Activated CD4-positive, alpha-beta T cell treated with anti-CD3 and anti-CD28 coated beads for 4 hours (primary cell): ENCODE data around the gene RACGAP1.

ENCODE experiments used
- DNase-seq, 2 donors: peaks; one replicate each; pipeline ENCODE4 v3.0.0-alpha.2; 2020

The RACGAP1 gene

DNA sequence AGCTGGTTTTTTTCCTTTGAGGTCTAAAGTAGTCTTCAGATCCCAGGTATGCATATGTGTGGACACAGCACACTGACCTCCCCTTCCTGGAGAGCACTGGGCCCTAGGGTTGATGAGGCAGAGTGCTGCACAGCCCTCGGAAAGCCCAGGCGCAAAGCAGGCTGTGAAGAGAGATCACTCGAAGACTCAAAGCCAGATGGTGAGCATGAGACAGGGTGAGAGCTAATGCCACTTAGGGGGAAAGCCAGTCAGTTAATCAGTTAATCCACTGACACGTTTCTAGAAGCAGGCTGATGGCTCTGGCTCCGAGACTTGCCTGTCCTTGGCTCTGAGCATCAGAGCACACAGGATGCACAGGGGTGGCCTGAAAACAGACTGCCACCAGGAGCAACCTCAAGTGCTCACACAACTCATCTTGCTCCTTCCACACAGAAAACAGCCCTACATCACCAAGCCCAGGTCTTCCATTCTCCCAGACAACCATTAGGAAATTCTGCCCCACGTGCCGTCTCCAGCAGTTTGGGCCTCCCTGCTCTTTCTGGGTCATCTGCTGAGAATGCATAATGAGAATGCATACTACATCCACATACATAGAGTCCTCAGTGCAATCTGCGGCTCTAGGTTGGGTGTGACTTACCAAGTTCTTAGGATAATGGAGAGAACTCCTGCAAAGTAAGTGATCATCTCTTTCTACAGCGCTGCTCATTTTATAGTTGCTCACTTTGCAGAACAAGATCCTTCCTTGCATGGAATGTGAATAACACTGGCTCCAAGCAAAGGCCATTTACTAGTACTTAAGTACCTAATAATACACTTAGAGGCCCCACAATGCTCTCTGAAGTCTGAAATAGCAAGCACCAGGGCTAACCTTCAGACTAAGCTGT, 40.6 kb downstream of the RACGAP1 start:
- no peak for DNase-seq

DNA sequence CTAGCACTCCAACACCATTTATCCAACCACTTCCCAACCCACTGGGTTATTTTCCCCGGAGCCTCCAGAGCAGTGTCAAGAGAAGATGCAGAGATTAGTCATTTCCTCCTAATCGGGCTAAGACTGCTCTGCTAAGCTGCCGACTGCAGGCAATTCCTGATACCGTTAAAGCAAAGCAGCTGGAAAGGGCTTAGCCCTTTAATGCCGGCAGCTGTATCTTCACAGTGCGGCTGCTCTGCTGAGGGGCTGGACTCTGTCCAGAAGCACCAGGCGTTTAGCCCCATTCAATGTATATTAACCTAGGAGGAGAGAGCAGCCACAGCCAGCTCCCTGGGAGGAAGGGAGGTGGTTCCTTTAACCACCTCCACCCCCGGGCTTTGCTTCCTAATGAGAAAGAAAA, 41.4 kb downstream of the RACGAP1 start:
- DNase-seq: no peak

DNA sequence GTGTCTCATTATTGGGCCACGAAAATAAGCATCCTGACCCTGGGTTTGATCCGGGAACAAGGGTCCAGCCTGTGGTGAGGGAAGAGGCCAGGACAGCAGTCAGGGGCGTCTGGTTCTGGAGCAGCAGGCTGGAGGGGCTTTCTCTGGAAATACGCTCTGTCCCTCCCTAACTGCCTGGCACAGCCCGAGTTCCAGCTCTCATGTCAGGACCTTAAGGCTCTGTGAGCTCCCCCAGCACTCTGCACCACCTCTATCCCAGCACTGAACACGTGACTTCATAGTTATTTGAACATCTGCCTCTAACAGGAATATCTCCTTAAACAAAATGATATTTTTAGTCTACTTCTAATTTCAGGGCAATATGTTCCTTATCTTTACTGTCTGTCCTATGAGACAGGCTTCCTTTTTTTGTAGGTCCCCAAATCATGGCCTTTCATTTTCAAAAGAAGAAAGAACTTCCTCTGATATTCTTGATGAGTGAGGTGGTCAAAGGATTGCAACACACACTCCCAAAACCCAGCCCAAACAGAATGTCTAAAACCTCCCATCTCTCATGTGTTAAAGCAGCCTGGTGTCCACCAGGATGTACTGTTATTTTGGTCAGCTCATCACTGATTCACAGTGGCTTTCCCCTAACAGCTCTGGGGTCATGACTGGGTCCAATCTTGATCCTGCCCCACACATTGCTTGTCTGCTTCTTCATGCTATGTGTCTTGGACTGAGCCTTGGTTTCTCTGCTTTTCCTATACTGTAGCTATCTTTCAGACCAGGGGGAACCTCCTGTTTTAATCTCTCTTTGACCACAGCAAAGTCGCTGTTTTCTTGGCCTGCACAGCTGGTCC, 42.8 kb downstream of the RACGAP1 start:
- no peak for DNase-seq

DNA sequence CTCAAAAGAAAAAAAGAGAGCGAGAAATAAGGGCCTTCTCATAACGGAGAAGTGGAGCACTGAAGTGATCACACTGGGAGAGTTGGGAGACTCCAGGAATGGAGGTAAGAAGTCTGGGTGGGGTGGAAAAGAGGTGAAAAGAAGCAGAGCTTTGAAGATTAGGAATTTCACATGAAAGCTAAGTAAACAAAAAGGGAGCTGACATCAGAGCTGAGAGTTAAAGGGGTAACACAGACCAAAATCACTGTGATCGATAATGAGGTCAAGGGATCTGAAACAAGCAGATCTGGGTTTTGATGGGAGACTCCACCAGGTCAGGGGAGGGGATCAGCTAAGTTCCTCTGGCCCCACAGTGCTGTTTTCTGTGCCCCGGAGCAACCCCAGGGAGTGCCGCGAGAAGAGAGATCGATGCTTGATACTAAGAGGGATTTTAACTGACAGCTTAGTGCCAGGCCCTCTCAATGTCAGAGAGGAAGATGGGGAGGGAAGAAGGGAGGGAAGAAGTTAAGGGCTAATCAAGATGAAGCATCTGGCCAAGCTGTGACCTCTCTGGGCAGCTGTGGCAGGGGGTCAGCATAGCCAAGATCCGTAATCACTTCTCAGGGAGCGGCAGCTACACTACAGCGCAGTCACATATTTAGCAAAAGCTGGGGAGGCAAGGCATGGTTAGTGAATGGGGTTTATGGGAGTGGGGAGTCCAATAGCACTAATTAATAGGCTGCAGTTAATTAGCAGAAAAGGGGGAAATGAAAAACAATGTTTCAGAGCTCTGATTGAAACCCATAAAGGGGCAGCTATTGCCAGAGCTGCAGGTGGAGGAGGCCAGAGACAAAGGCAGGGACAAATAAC, 44.6 kb downstream of the RACGAP1 start:
- no peak for DNase-seq

DNA sequence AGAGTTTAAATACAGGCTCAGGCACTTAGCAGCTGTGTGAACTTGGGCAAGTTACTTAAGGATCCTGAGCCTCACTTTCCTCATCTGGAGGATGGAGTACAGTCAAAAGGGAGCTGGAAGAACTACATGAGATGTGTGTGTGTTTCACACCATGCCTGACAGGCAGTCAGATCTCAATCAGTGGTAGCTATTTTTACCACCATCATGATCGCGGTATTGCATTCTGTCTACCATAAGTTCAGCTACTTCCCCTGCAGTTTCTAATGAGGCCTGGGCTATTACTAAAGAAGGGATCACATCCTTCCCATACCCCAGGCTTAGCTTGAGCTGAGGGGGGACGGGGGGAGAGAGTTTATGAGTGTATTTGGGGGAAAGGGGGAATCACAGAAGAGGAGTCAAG, 45.5 kb downstream of the RACGAP1 start:
- no peak for DNase-seq

DNA sequence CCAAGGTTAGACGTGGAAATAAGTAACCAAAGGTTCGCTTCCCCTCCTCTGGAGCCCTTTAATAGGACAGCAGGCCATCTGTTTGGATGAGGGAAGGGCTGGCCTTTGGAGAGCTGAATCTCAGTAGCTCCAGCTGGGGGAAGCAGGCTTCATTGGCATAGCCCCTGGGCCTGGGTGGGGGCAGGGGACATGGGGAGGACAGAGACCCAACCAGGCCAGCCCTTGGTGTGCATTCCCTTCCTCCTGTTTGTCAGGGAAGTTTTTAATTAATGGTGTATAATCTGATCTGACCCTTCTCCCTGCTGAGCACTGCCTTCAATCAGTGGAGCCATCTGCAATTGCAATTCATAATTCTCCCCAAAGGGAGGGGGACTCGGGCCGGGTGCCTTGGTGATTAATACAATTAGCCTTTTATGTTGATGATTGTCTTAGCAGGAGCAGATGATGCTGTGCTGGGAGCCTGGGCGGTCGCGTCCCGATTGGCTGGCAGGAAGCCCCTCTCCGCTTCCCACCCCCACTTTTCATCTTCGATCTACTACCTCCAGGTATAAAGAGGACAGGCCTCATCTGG, 46.2 kb downstream of the RACGAP1 start:
- DNase-seq: no peak

DNA sequence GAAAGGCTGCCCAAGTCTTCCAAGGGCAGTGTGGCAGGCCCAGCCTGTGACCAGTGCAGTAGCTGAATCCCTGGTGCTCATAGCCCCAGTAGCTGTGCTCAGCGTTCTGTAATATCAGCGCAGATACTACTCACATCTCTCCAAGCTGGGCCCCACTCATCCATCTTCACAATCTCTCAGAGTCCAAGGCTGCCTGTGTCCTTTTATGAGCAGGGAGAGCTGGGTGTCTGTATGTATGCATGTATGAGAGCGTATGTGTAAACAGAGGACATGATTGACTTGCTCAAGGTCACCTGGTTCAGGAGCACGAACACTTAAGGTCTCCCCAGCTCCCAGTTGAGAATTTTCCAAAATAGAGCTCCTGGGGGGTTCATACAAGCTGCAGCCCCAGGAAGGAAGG, 47.2 kb downstream of the RACGAP1 start:
- DNase-seq: no peak

DNA sequence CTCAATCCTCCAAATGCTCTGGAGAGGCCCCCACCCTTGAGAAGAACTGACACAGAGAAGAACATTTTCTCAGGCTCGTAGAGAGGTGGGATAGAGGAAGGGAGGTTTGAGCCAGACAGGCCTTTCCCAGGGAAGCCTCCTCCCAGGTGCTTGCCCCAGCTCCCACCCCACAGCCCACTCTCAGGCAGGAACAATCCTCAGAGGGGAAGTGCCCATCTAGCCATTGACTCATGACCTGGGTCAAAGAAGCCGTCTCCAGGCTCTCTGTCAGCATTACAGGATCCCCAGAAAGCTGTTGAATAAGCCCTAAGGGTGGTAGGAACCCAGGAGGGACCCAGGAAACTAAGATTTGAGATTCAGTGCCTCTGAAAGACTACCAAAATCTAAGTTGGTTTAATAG, 48.7 kb downstream of the RACGAP1 start:
- DNase-seq: no peak

DNA sequence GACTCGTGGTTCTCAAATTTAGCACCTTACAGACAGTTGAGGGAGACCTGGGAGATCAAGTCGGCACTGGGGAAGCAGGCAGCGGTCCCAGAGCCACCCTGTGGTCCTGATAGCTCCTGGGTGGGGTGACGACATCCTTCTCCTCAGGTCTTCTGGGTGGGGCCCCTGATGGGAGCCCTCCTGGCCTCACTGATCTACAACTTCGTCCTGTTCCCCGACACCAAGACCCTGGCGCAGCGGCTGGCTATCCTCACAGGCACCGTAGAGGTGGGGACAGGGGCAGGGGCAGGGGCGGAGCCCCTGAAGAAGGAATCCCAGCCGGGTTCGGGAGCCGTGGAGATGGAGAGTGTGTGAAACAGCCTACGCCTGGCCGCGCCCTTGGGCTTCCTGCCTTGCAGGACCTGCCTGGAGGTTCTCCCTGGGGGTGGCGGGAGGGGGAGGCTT, 50.0 kb downstream of the RACGAP1 start:
- no peak for DNase-seq

DNA sequence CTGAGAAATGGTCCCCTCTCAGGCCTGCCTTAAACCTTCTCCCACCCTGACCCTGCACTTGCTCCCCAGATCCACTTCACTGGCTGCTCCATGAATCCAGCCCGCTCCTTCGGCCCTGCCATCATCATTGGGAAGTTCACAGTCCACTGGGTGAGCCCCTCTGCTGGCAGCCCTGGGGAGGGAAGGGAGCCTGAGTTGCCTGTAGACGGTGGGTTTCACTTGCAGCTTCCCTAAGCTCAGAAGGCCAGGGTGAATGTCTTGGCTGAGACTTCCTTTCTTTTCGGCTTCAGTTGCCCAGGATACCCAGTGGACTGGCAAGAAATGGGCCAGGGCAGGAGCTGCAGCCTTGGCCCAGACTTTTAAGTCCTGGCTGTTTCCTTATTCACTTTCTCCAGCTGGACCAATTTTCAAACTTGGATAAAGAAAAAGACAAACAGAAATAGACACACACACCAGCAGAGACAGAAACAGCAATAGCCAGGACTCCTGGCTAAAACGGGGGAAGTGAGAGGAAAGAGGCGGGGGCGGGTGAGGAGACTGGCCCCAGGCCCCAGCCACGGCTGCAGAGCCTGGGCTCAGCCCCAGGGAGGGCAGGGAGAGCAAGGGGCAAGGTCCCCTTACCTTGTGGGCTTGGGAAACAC, 50.5 kb downstream of the RACGAP1 start:
- DNase-seq: no peak

DNA sequence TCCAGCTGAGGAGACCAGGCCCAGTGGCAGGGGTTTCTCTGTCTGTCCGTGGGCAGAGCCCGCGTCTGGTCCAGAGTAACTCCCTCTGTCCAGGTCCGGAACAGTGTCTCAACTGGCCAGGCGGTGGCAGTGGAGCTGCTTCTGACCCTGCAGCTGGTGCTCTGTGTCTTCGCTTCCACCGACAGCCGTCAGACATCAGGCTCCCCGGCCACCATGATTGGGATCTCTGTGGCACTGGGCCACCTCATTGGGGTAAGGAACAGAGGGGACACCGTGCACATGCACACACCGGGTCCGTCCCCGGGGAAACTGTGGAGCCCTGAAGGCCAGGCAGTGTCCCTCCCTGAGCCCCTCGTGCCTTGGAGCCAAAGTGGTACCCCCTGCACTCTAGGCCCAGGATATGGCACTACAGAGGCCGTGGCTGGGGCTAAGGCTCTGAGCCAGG, 51.0 kb downstream of the RACGAP1 start:
- no peak for DNase-seq

DNA sequence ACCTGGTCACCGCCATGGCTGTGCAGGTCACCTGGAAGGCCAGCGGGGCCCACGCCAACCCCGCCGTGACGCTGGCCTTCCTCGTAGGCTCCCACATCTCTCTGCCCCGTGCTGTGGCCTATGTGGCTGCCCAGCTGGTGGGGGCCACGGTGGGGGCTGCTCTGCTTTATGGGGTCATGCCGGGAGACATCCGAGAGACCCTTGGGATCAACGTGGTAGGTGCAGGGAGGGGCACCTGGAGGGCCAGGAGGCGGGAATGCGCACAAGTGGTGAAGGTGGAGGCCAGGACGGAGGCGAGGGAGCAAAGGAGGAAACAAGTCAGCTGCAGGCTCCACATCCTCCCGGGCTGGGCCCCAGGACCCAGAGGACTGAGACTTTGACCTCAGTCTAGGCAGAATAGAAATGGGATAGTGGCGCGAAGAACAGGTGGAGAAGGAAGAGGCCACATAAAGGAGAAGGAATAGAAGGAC, 51.9 kb downstream of the RACGAP1 start:
- DNase-seq: no peak

DNA sequence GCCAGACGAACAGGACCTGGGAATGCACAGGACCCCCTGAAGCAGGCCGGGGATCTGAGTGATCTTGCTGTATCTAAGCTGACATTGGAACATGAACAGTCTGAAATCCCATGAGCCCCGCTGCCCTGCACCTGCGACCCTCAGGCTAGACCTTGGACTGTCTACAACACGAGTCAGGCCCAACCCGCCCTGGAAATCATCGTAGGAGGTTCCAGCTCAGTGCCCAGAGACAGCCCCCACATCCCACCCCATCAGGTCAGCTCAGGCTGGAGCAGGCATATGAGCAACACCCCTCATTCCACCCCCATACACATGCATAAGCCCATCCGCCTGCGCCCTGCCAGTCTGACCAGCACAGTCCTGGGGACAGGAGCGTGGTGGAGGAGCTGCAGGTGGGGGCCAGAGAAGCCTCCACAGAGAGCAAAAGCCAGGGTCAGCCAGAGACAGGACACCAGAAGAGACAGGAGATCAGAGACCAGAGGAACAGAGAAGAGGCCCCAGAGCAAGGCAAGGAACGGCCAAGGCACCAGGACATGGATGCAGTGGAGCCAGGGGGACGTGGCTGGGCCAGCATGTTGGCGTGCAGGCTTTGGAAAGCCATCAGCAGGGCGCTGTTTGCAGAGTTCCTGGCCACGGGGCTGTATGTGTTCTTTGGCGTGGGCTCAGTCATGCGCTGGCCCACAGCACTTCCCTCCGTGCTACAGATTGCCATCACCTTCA, 52.5 kb downstream of the RACGAP1 start, which contains the start of gene AQP6:
Gene AQP6, plus strand, starts transcription at position 307 of the 720 bp plus-strand sequence. Its CDS starts 227 bp downstream, at position 534.
- DNase-seq: no peak

DNA sequence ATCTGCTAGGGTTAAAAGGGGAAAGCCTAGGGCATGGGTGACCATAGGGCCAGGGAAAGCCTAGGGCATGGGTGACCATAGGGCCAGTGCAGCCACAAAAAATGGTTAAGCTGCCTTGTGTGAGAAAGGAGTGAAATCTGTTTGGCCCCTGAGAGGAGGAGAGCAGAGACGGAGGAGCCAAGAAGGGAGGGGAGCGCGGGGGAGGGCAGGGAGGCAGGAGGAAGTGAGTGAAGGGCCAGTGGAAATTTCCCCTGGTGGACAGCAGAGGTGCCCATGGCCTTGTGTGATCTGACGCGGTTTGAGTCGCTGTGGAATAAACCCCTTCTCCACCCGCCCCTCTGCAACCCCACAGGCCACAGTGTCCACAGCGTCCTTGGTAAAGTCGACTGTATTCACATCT, 53.2 kb downstream of the RACGAP1 start:
- no peak for DNase-seq

DNA sequence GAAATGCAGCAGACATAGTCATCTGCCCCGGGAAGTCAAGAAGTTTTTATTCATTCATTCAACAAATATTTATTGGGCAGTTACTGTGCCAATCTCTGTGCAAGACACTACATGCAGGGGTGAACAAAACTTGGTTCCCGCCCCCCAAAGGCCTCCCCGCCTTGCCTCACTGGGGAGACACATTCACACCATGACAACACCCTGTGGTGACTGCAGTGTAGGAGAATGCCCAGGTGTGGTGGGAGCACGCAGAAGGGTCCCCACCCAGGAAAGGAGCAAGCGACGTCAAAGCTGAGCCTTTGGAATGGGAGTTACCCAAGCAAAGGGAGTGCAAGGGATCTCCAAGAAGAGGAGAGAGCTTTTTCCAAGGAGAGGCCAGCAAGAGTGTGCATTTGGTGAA, 54.2 kb downstream of the RACGAP1 start:
- DNase-seq: no peak

DNA sequence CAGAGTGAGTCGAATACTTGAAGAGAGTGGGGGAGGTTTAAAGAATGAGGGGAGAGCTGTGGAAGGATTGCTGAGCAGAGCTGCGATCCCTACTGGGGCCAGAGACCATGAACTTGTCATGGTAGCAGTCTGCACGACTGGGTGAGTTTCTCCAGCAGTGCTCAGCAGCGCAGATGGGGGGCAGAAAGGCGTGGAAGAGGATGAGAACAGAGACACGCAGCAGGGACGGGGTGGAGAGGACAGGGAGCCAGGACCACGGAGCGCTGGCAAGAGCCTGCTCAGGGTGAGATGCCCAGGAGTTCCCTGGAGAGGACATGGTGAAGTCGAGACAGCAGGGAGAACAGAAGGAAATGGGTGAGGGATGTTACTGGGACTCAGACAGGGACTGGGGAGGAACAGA, 54.6 kb downstream of the RACGAP1 start:
- DNase-seq: no peak

DNA sequence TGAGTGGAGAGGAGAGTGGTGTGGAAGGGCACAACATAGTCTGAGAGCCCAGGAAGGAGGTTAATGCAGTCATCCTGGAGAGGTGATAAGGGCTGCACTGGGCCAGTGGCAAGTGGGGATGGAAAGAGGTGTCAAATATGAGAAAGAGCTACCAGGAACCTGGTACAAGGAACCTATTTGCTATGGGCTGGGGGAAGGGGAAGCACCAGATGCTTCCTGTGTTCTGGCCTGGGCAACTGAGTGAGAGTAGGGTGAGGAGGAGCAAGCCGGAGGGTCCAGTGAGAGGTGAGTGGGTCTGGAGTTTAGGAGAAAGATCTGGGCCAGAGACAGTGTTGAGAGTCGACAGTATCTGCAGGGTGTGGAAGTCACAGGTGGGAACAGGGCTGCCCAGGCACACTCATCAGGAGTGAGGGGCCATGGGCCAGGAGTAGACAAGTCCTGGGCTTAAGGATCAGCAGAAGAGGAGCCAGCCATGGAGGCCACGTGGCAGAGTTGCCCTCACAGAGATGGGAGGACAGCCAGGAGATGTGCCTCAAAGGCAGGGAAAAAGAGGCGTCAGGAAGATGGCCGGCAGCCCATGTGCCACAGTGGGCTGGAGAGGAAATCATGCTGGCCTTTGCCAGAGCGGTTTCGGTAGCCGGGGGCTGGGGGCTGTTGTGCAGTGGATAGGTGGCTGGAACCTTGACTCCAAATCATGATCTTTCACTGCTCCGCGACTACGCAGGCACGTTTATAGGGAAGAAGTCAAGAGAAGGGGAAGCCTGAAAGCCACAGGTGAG, 55.5 kb downstream of the RACGAP1 start:
- no peak for DNase-seq

DNA sequence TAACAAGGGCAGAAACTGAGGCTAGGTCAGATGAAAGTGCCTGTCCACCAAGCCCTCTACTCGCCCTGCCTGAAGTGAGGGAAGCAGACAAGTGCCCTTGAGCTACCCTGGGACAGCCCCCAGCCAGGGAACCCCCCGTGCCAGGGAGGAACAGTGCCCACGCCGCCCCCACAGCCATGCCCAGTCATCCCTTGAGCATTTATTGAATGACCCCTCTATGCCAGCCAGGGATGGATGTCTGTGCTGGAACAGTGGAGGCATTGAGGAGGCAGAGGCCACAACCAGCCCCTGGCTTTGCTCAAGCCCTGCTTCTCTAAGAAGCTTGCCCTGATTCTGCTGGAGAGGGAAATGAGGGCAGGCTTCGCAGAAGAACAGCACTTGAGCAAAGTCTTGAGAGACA, 56.3 kb downstream of the RACGAP1 start:
- no peak for DNase-seq

DNA sequence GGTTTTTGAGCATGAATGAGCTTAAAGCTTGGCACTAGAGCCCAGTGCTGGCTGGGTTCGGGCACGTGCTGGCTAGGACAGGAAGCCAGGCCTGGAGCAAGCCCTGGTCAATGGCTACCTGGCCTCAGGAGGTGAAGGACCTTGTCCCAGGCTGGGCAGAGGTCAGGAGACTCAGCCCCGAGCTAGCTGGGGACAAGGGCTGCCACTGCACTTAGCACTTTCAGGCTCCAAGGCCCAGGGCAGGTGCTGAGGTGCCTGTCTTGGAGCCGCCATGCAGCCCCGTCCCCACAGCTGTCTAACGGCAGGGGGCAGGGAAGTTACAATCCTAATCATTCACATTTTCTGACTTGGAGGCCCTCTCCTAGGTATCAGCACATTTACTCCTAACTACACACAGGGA, 56.8 kb downstream of the RACGAP1 start:
- DNase-seq: no peak

DNA sequence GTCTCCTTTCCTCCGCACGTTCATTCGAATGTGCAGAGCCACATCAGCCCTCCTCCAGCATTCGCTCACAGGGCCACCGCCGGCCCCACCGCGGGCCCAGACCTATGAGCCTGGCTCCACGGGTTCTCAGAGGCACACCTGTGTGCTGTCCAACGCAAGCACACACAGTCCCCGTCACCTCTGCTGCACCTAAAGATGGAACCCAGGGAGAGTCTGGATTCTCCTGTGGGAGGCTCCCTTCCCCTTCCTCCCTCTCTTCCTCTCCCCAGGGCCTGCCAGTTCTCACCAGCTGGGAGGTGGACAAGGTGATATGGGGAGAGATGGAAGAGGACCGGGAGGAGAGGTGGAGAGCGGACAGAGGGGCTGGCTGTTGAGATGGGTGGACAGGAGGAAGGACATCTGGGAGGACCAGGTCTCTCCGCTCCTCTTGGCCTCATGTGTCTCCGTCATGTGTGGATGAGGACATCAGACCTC, 57.5 kb downstream of the RACGAP1 start:
- peak in 1 of 2 donors; percentile 12 for DNase-seq
